Endodermal cell (in vitro differentiated cells): ENCODE measurements around the gene STYK1. TPM values are rescaled to one million over a fixed set of nuclear protein-coding genes. Genes with fewer than 3 reads are reported as not detected.
"Not testable (repeated sequence)": the region's sequence is repeated elsewhere in the genome, so short reads cannot be mapped to it uniquely, and the experiment has no call there.

ENCODE experiments used
- DNase-seq: peaks from one replicate; pipeline ENCODE4 v3.0.0-alpha.2; 2017
- H3K27ac ChIP-seq: 2 replicates; pipeline ENCODE4 v1.5.1; 2013; ENCODE audit warnings: mild to moderate bottlenecking, low read depth, low read length, moderate library complexity
- H3K27me3 ChIP-seq: 2 replicates; pipeline ENCODE4 v1.6.1; 2013; ENCODE audit warnings: mild to moderate bottlenecking, low read length, moderate library complexity; ENCODE audit not compliant: insufficient read depth, control insufficient read depth, poor library complexity, severe bottlenecking
- H3K36me3 ChIP-seq: 2 replicates; pipeline ENCODE4 v1.7.0; 2013; ENCODE audit warnings: mild to moderate bottlenecking, low read length, moderate library complexity; ENCODE audit not compliant: control insufficient read depth, insufficient read depth
- H3K4me1 ChIP-seq: one replicate; pipeline ENCODE4 v1.7.0; 2013; ENCODE audit warnings: low read length; ENCODE audit not compliant: control insufficient read depth, insufficient read depth
- H3K4me3 ChIP-seq: 2 replicates; pipeline ENCODE4 v1.5.1; 2013; ENCODE audit warnings: mild to moderate bottlenecking, low read length, moderate library complexity
- H3K9ac ChIP-seq: 2 replicates; pipeline ENCODE4 v1.6.1; 2013; ENCODE audit warnings: mild to moderate bottlenecking, low read length, moderate library complexity; ENCODE audit not compliant: poor library complexity, severe bottlenecking; ENCODE audit errors: extremely low read depth
- H3K9me3 ChIP-seq: 2 replicates; pipeline ENCODE4 v1.6.1; 2013; ENCODE audit warnings: mild to moderate bottlenecking, low read length, moderate library complexity; ENCODE audit not compliant: control insufficient read depth
- H3K27ac Mint-ChIP-seq: 2 replicates; pipeline ENCODE4 v1.8.0; 2020; ENCODE audit warnings: mixed read lengths
- H3K27me3 Mint-ChIP-seq: 2 replicates; pipeline ENCODE4 v1.8.0; 2021; ENCODE audit warnings: mild to moderate bottlenecking, mixed read lengths; ENCODE audit not compliant: insufficient read depth
- H3K36me3 Mint-ChIP-seq: 2 replicates; pipeline ENCODE4 v1.8.0; 2020; ENCODE audit warnings: low read depth, mixed read lengths
- H3K4me1 Mint-ChIP-seq: 2 replicates; pipeline ENCODE4 v1.8.0; 2020; ENCODE audit warnings: mixed read lengths
- H3K4me3 Mint-ChIP-seq: 2 replicates; pipeline ENCODE4 v1.8.0; 2020; ENCODE audit warnings: mild to moderate bottlenecking, moderate library complexity, mixed read lengths
- H3K9me3 Mint-ChIP-seq: 2 replicates; pipeline ENCODE4 v1.8.0; 2020; ENCODE audit warnings: mild to moderate bottlenecking, mixed read lengths
- WGBS, 2 experiments: methylation state at CpG; one replicate each; pipeline versions ENCODE4 v1.1.5 to v1.1.7; 2013; ENCODE audit warnings: missing lambda C conversion rate in 2 of 2, mixed read lengths in 1 of 2; ENCODE audit not compliant: insufficient coverage in 1 of 2, insufficient read length in 1 of 2; 5-methylcytosine and 5-hydroxymethylcytosine counted together
- total RNA-seq, 2 donors: library from RNA; stranded (reverse); fragmentation: NEBNext Ultra II Directional in 1 of 2; extraction: Animal tissue kit (Norgen Biotek cat#: 25700) in 1 of 2; gene quantifications; 2 replicates in 1 of 2; 3 replicates in 1 of 2; pipeline ENCODE4 v1.2.1, GENCODE V29; 2021
- TF ChIP-seq, protein P1 (sequence below): fragments of 200-600 bp; sonication (generic); conservative IDR thresholded peaks from 2 replicates; pipeline ENCODE4 v1.5.0; 2021; ENCODE audit warnings: antibody characterized with exemption, mild to moderate bottlenecking

Gene STYK1
- total RNA-seq, 2 donors from 2014 or later = 3.3 to 4.5 TPM

DNA sequence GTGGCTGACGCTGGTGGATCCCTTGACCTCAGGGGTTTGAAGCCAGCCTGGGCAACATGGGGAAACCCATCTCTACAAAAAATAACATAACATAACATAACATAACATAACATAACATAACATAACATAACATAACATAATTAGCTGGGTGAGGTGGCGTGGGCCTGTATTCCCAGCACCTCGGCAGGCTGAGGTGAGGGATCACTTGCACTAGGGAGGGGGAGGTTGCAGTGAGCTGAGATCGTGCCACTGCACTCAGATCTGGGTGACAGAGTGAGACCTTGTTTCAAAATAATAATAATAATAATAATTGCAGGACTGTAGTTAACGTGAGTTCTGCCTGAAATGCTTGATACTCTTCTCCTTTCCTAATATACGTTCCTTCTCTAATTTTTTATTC is 61.7 kb downstream of the STYK1 start:
- no peak overlapping the region for H3K27ac ChIP-seq
- H3K9ac ChIP-seq = peak overlapping the region; percentile 97
- peak overlapping the region; percentile 96 for H3K4me3 Mint-ChIP-seq

DNA sequence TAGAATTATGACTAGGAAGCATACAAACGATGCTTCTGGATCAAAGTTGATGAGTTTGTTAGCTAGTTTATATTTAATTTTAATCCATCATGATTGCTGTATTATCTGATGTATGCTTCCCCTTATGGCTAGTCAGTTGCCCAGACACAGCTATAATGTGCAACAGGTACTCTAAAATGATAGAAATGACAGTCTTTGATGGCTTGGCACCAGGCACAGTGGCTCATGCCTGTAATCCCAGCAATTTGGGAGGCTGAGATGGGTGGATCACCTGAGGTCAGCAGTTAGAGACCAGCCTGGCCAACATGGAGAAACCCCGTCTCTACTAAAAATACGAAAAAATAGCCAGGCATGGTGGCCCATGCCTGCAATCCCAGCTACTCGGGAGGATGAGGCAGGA is 62.6 kb downstream of the STYK1 start:
- not testable (repeated sequence) for H3K27ac ChIP-seq, H3K9ac ChIP-seq, H3K27me3 ChIP-seq, H3K27me3 Mint-ChIP-seq, H3K4me1 ChIP-seq, DNase-seq, H3K9me3 ChIP-seq, H3K9me3 Mint-ChIP-seq, H3K27ac Mint-ChIP-seq
- 89 to 95% methylated on average over 3 to 4 of the region's 4 CpGs for WGBS, 2 experiments
- Histone ChIP-seq H3K36me3 (peaks cover 36% of the 10 kb centered on the region), H3K4me3 (peak overlapping the region; percentile 30)
- Mint-ChIP-seq H3K4me3 (peak overlapping the region; percentile 96), H3K4me1 (peaks cover 22% of the 10 kb centered on the region), H3K36me3 (peaks cover 44% of the 10 kb centered on the region)

More for the DNA sequence above, 61.7 kb downstream of the STYK1 start:
- WGBS, 2 experiments = 91 to 100% methylated on average over 1 to 6 of the region's 6 CpGs
- DNase-seq = no peak
- H3K36me3 Mint-ChIP-seq = peaks cover 39% of the 10 kb centered on the region
- Histone ChIP-seq H3K36me3 (peaks cover 29% of the 10 kb centered on the region), H3K4me1 (no peaks in the 10 kb centered on the region), H3K27me3 (peaks cover 8% of the 10 kb centered on the region), H3K9me3 (no peaks in the 10 kb centered on the region), H3K4me3 (peak overlapping the region; percentile 91)
- TF ChIP-seq, protein P1, sequence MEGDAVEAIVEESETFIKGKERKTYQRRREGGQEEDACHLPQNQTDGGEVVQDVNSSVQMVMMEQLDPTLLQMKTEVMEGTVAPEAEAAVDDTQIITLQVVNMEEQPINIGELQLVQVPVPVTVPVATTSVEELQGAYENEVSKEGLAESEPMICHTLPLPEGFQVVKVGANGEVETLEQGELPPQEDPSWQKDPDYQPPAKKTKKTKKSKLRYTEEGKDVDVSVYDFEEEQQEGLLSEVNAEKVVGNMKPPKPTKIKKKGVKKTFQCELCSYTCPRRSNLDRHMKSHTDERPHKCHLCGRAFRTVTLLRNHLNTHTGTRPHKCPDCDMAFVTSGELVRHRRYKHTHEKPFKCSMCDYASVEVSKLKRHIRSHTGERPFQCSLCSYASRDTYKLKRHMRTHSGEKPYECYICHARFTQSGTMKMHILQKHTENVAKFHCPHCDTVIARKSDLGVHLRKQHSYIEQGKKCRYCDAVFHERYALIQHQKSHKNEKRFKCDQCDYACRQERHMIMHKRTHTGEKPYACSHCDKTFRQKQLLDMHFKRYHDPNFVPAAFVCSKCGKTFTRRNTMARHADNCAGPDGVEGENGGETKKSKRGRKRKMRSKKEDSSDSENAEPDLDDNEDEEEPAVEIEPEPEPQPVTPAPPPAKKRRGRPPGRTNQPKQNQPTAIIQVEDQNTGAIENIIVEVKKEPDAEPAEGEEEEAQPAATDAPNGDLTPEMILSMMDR = no peak
- peaks cover 22% of the 10 kb centered on the region for H3K4me1 Mint-ChIP-seq
- H3K27me3 Mint-ChIP-seq = no peaks in the 10 kb centered on the region
- H3K9me3 Mint-ChIP-seq = no peaks in the 10 kb centered on the region
- peak overlapping the region; percentile 100 for H3K27ac Mint-ChIP-seq

DNA sequence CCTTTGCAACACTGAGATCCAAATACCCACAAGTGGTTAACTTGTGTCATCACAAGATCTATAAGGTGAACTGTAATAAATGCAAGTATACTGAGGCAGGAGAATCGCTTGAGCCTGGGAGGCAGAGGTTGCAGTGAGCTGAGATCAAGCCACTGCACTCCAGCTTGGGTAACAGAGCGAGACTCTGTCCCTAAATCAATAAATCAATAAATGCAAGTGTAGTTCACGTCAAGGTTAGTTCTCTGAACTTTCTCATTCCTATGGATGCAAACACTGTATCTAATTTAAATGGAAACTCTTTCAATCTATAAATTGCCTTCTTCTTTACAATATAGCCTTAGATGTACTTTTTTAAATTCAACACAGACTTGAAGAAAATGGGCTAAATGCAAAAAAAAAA is 63.7 kb downstream of the STYK1 start:
- Mint-ChIP-seq H3K27ac (no peak overlapping the region), H3K36me3 (peaks cover 53% of the 10 kb centered on the region), H3K9me3 (no peaks in the 10 kb centered on the region), H3K4me1 (peaks cover 22% of the 10 kb centered on the region), H3K27me3 (no peaks in the 10 kb centered on the region), H3K4me3 (no peak overlapping the region)
- TF ChIP-seq, protein P1 = no peak
- no peak for DNase-seq
- Histone ChIP-seq H3K27me3 (no peaks in the 10 kb centered on the region), H3K27ac (no peak overlapping the region), H3K9ac (no peak overlapping the region), H3K9me3 (no peaks in the 10 kb centered on the region), H3K36me3 (peaks cover 43% of the 10 kb centered on the region), H3K4me3 (no peak overlapping the region), H3K4me1 (no peaks in the 10 kb centered on the region)
- WGBS, 2 experiments = 99 to 100% methylated on average over 1 to 3 of the region's 3 CpGs

DNA sequence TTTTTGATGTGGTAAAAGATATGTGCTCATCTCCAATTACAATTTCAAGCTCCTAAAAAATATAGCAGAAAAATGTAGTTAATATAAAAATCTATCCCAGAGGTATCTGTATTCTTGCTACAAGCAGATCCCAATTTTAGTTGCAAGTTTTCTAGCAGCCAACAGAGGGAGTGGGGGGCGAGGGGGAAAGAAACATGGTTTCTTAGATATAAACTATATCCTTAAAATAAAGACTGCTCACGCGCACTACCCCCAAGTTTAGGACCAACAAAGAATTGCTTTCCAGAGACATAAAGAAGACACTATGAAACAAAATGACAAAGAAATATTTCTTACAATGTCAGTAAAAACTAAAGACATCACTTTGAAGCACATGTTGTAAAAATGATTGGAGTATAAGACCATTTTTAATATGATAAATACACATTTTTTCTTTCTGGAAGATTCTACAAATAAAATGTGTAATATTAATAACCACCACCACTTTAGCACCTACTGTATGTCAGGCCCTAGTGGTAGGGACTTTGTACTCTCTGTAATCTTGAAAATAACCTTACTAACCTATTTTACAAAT is 65.9 kb downstream of the STYK1 start:
- H3K4me3 ChIP-seq = no peak overlapping the region
- no peak overlapping the region for H3K27ac ChIP-seq
- no peak overlapping the region for H3K4me3 Mint-ChIP-seq
- DNase-seq = peak; percentile 63
- H3K9me3 Mint-ChIP-seq = no peaks in the 10 kb centered on the region
- no peaks in the 10 kb centered on the region for H3K4me1 ChIP-seq
- no peak overlapping the region for H3K9ac ChIP-seq
- H3K27me3 Mint-ChIP-seq = no peaks in the 10 kb centered on the region
- H3K4me1 Mint-ChIP-seq = peaks cover 18% of the 10 kb centered on the region
- H3K27me3 ChIP-seq = no peaks in the 10 kb centered on the region
- H3K9me3 ChIP-seq = no peaks in the 10 kb centered on the region
- no peak overlapping the region for H3K27ac Mint-ChIP-seq
- peaks cover 55% of the 10 kb centered on the region for H3K36me3 ChIP-seq
- H3K36me3 Mint-ChIP-seq = peaks cover 68% of the 10 kb centered on the region
- 100% methylated on average over 2 of the region's 3 CpGs; no CpG with 5 or more reads in 1 of the 2 experiments for WGBS, 2 experiments
- TF ChIP-seq, protein P1 = peak; percentile 77
